CD14-positive monocyte (primary cell): Measurements from ENCODE around the gene RNF19B. TPM values are rescaled to one million over a fixed set of nuclear protein-coding genes. Genes with fewer than 3 reads are reported as not detected.

Source experiments
- DNase-seq, 3 donors: peaks; one replicate each; pipeline ENCODE4 v3.0.0-alpha.2; 2011 to 2022
- H2AFZ ChIP-seq: 2 replicates; pipeline ENCODE4 v1.6.0; 2012; ENCODE audit warnings: mild to moderate bottlenecking, low read depth, low read length, inconsistent platforms; ENCODE audit not compliant: insufficient read depth, poor library complexity, severe bottlenecking
- H3K27ac ChIP-seq, 2 donors: 1 replicate in 1 of 2; 2 replicates in 1 of 2; pipeline ENCODE4 v1.5.1; 2012 to 2013; ENCODE audit warnings: low read length in 2 of 2, control low read depth in 1 of 2, inconsistent platforms in 1 of 2, low read depth in 1 of 2, mild to moderate bottlenecking in 1 of 2
- H3K27me3 ChIP-seq, 2 donors: one replicate each; pipeline versions ENCODE4 v1.6.0 to v1.6.1; 2011 to 2013; ENCODE audit warnings: low read length in 2 of 2; ENCODE audit not compliant: control insufficient read depth in 2 of 2, insufficient read depth in 2 of 2
- H3K36me3 ChIP-seq, 2 donors: replicated peaks in 1 of 2; 1 replicate in 1 of 2; 2 replicates in 1 of 2; pipeline versions ENCODE4 v1.5.1 to v1.6.1; 2012 to 2013; ENCODE audit warnings: low read length in 2 of 2, control low read depth in 1 of 2, inconsistent platforms in 1 of 2, mild to moderate bottlenecking in 1 of 2; ENCODE audit not compliant: insufficient read depth in 2 of 2, control insufficient read depth in 1 of 2
- H3K4me1 ChIP-seq, 2 donors: 1 replicate in 1 of 2; 2 replicates in 1 of 2; pipeline versions ENCODE4 v1.5.1 to v1.6.1; 2012 to 2013; ENCODE audit warnings: low read length in 2 of 2, control low read depth in 1 of 2, inconsistent platforms in 1 of 2, mild to moderate bottlenecking in 1 of 2, moderate library complexity in 1 of 2; ENCODE audit not compliant: insufficient read depth in 2 of 2, control insufficient read depth in 1 of 2
- H3K4me2 ChIP-seq: replicated peaks from 2 replicates; pipeline ENCODE3; 2012; ENCODE audit warnings: low read length, moderate library complexity, mild to moderate bottlenecking; ENCODE audit not compliant: poor library complexity, severe bottlenecking; ENCODE audit errors: extremely low read depth
- H3K4me3 ChIP-seq, 3 experiments: fragments of 200-600 bp in 1 of 3; sonication (generic) in 1 of 3; replicated peaks in 1 of 3; 1 replicate in 2 of 3; 2 replicates in 1 of 3; pipeline ENCODE4 v1.5.1; 2011 to 2013; ENCODE audit warnings: low read length in 3 of 3, mild to moderate bottlenecking in 3 of 3, control low read depth in 2 of 3, low read depth in 2 of 3, inconsistent platforms in 1 of 3, moderate library complexity in 1 of 3
- H3K79me2 ChIP-seq: 2 replicates; pipeline ENCODE4 v1.6.0; 2012; ENCODE audit warnings: mild to moderate bottlenecking, control low read depth, inconsistent platforms, low read length, moderate library complexity; ENCODE audit not compliant: insufficient read depth
- H3K9ac ChIP-seq: 2 replicates; pipeline ENCODE4 v1.6.0; 2017; ENCODE audit warnings: low read length, mild to moderate bottlenecking; ENCODE audit not compliant: insufficient read depth, poor library complexity, severe bottlenecking
- H3K9me3 ChIP-seq, 2 donors: replicated peaks in 1 of 2; 1 replicate in 1 of 2; 2 replicates in 1 of 2; pipeline versions ENCODE4 v1.5.1 to v1.6.1; 2012 to 2013; ENCODE audit warnings: low read length in 2 of 2, control low read depth in 1 of 2; ENCODE audit not compliant: control insufficient read depth in 1 of 2, insufficient read depth in 1 of 2
- H4K20me1 ChIP-seq: 2 replicates; pipeline ENCODE4 v1.6.0; 2012; ENCODE audit warnings: mild to moderate bottlenecking, low read length, control low read depth, moderate library complexity; ENCODE audit not compliant: insufficient read depth
- H3K27ac Mint-ChIP-seq, 7 donors: one replicate each; pipeline ENCODE4 v1.8.0; 2020; ENCODE audit warnings: mild to moderate bottlenecking in 7 of 7, mixed read lengths in 7 of 7, moderate library complexity in 6 of 7, inconsistent platforms in 2 of 7
- H3K27me3 Mint-ChIP-seq, 3 donors: one replicate each; pipeline ENCODE4 v1.8.0; 2021 to 2022; ENCODE audit warnings: low read depth in 3 of 3, mild to moderate bottlenecking in 3 of 3, mixed read lengths in 3 of 3, moderate library complexity in 3 of 3, inconsistent platforms in 1 of 3
- H3K36me3 Mint-ChIP-seq, 2 donors: one replicate each; pipeline ENCODE4 v1.8.0; 2020; ENCODE audit warnings: mixed read lengths in 2 of 2, inconsistent platforms in 1 of 2, mild to moderate bottlenecking in 1 of 2
- H3K4me1 Mint-ChIP-seq: one replicate; pipeline ENCODE4 v1.8.0; 2020; ENCODE audit warnings: mild to moderate bottlenecking, mixed read lengths
- H3K4me3 Mint-ChIP-seq, 2 donors: one replicate each; pipeline ENCODE4 v1.8.0; 2020; ENCODE audit warnings: mild to moderate bottlenecking in 2 of 2, mixed read lengths in 2 of 2, moderate library complexity in 1 of 2
- H3K9me3 Mint-ChIP-seq, 7 donors: one replicate each; pipeline ENCODE4 v1.8.0; 2020 to 2022; ENCODE audit warnings: mixed read lengths in 7 of 7, mild to moderate bottlenecking in 6 of 7, moderate library complexity in 6 of 7, inconsistent platforms in 2 of 7
- WGBS: methylation state at CpG from one replicate; pipeline ENCODE4 v1.1.5; 2013; ENCODE audit warnings: missing lambda C conversion rate; ENCODE audit not compliant: insufficient coverage; 5-methylcytosine and 5-hydroxymethylcytosine counted together
- intact Hi-C, 2 donors: fragments of 100-400 bp; cut with micrococcal nuclease; formaldehyde crosslinking; loops; one replicate each; pipeline versions ENCODE4 v1.15.0 to v1.15.1; 2023
- polyA plus RNA-seq, 3 donors: library from polyadenylated mRNA; depleted of rRNA in 1 of 3; unstranded in 2 of 3; stranded (reverse) in 1 of 3; fragments of 300-500 nt in 2 of 3; fragments of >200 nt in 1 of 3; fragmentation: Illumina TruSeq in 2 of 3; gene quantifications; 1 replicate in 2 of 3; 2 replicates in 1 of 3; pipeline ENCODE4 v1.2.3, GENCODE V29; 2012 to 2021
- TF ChIP-seq, protein P1 (sequence below): fragments of 200-600 bp; IDR thresholded peaks from one replicate; pipeline ENCODE4 v1.8.0; 2022; ENCODE audit warnings: antibody characterized with exemption, mild to moderate bottlenecking

RNF19B gene
- polyA plus RNA-seq, 3 donors, result 4.1 to 106 (median 5.8) TPM

DNA sequence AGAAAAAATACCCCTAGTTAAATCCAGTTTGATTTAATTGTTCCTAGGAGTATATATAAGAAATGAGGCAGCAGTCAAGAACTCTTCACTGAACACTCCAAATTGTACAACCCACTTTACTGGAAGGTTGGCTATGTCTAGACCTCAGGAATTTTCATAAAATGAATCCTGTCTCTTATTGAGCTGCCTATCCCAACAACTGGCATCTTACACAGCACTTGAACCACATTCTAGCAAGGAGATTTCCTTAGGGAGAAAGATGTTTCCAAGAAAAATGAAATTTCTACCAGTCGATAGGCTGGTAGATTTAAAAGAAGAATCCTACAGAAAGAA, 16.3 kb downstream of the RNF19B start:
- H2AFZ ChIP-seq, result no peak overlapping the region
- peaks cover 45% of the 10 kb centered on the region for H3K79me2 ChIP-seq
- H4K20me1 ChIP-seq, result peaks cover 100% of the 10 kb centered on the region
- Mint-ChIP-seq H3K9me3 (no peaks in the 10 kb centered on the region), H3K36me3 (peaks cover 70 to 77% of the 10 kb centered on the region in 2 donors), H3K27me3 (no peaks in the 10 kb centered on the region), H3K27ac (no peak overlapping the region), H3K4me1 (peaks cover 7% of the 10 kb centered on the region), H3K4me3 (no peak overlapping the region)
- H3K27me3 ChIP-seq, result no peaks in the 10 kb centered on the region
- intact Hi-C loops, result no loop called here
- no peak for DNase-seq
- H3K36me3 ChIP-seq, result peaks cover 55 to 85% of the 10 kb centered on the region in 2 donors
- H3K4me3 ChIP-seq, result no peak overlapping the region
- no peaks in the 10 kb centered on the region for H3K4me1 ChIP-seq
- H3K9ac ChIP-seq, result no peak overlapping the region
- TF ChIP-seq, protein P1, sequence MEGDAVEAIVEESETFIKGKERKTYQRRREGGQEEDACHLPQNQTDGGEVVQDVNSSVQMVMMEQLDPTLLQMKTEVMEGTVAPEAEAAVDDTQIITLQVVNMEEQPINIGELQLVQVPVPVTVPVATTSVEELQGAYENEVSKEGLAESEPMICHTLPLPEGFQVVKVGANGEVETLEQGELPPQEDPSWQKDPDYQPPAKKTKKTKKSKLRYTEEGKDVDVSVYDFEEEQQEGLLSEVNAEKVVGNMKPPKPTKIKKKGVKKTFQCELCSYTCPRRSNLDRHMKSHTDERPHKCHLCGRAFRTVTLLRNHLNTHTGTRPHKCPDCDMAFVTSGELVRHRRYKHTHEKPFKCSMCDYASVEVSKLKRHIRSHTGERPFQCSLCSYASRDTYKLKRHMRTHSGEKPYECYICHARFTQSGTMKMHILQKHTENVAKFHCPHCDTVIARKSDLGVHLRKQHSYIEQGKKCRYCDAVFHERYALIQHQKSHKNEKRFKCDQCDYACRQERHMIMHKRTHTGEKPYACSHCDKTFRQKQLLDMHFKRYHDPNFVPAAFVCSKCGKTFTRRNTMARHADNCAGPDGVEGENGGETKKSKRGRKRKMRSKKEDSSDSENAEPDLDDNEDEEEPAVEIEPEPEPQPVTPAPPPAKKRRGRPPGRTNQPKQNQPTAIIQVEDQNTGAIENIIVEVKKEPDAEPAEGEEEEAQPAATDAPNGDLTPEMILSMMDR, result no peak
- WGBS, result no CpG with 5 or more reads among the region's 1 CpG
- H3K9me3 ChIP-seq, result no peaks in the 10 kb centered on the region
- H3K27ac ChIP-seq, result no peak overlapping the region
- H3K4me2 ChIP-seq, result no peak overlapping the region

DNA sequence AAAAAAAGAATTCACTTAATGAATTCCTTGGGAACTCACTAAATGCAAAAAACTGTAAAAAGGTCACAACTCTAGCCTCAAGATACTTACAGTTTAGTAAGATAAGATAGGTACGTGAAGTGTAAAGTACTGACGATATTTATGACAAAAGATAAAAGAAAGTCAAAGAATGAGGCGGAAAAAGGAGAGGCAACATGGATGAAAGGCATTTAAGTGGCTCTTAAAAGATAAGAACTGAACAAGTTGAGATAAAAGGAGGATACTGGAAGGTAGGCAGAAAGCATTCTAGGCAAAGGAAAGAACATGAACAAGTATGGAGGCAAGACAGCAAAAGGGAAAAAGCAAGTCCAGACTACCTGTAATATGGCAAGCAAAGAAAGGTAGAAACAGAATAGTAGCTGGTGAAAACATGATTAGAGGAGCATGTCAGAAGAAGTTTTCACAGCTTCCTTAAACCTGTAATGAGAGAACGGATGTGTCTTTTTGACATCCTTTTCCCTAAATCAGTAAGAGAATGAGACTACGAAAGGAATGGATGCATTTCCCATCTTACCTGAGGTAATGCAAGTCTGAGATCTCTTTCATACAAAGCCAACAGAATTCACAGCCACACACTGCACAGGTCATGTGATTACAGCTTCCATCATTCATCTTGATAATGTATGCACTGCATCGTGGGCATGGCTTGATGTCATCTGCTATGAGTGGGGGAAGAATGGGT, 16.8 kb downstream of the RNF19B start:
- Histone ChIP-seq H2AFZ (no peak overlapping the region), H4K20me1 (peaks cover 100% of the 10 kb centered on the region), H3K36me3 (peaks cover 60 to 85% of the 10 kb centered on the region in 2 donors), H3K4me3 (no peak overlapping the region), H3K9me3 (no peaks in the 10 kb centered on the region), H3K4me1 (no peaks in the 10 kb centered on the region), H3K79me2 (peaks cover 40% of the 10 kb centered on the region), H3K4me2 (no peak overlapping the region), H3K27me3 (no peaks in the 10 kb centered on the region), H3K9ac (no peak overlapping the region), H3K27ac (no peak overlapping the region)
- no peak overlapping the region for H3K27ac Mint-ChIP-seq
- H3K4me1 Mint-ChIP-seq, result peaks cover 5% of the 10 kb centered on the region
- H3K4me3 Mint-ChIP-seq, result no peak overlapping the region
- no peaks in the 10 kb centered on the region for H3K27me3 Mint-ChIP-seq
- TF ChIP-seq, protein P1, result no peak
- peaks cover 70 to 77% of the 10 kb centered on the region in 2 donors for H3K36me3 Mint-ChIP-seq
- no peaks in the 10 kb centered on the region for H3K9me3 Mint-ChIP-seq
- DNase-seq, result no peak
- intact Hi-C loops, result no loop called here
- 93% methylated on average over 2 of the region's 6 CpGs for WGBS
